Measurements from ENCODE around the gene RXRG.
"Not testable (repeated sequence)": the region's sequence is repeated elsewhere in the genome, so short reads cannot be mapped to it uniquely, and the experiment has no call there.

DNA sequence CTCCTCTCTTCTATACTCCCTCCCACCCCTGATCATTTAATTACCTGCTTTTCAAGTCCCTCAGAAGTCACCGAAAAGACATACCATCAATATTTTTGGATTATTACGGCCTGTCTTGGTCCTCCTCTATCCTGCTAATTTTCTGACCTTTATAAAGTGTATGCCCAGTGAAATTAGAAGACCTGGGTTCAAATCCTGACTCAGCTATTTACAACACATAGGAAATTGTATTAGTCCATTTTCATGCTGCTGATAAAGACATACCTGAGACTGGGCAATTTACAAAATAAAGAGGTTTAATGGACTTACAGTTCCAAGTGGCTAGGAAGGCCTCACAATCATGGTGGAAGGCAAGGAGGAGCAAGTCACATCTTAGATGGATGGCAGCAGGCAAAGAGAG is 14.8 kb upstream of the RXRG start:
- TF ChIP-seq CTCF (IDR thresholded peaks at IDR 0.05); EZH2phosphoT487 (IDR thresholded peaks at IDR 0.05; ENCODE audit: borderline replicate concordance, low read depth); TAF1 (IDR thresholded peaks at IDR 0.05; ENCODE audit: borderline replicate concordance, low read depth, low read length); REST (IDR thresholded peaks at IDR 0.05; ENCODE audit: low read depth, low read length): not testable (repeated sequence)
